GM19395 (cell line): ENCODE results near the gene CDH13.

ENCODE experiments used
- ATAC-seq: cut with Tn5 transposase; IDR thresholded peaks from one replicate; pipeline ENCODE4 v1.9.1; 2021; ENCODE audit warnings: mild to moderate bottlenecking, moderate library complexity; ENCODE audit not compliant: unreplicated experiment

The CDH13 gene

GRCh38 chr16:83579027-83579426 lies 952.3 kb downstream of the CDH13 start:
- ATAC-seq, result no peak

- no peak for ATAC-seq
These were observed 952.7 kb downstream of the CDH13 start for GRCh38 chr16:83579436-83579835.

GRCh38 chr16:83581082-83581481 lies 954.3 kb downstream of the CDH13 start:
- ATAC-seq, result peak; percentile 91

GRCh38 chr16:83581994-83582747 lies 955.4 kb downstream of the CDH13 start:
- ATAC-seq, result no peak

- no peak for ATAC-seq
These were observed 959.3 kb downstream of the CDH13 start for GRCh38 chr16:83586036-83586435.

- no peak for ATAC-seq
These were observed 959.9 kb downstream of the CDH13 start for GRCh38 chr16:83586461-83587200.

GRCh38 chr16:83587201-83587600 lies 960.4 kb downstream of the CDH13 start:
- no peak for ATAC-seq

GRCh38 chr16:83588070-83588469 lies 961.3 kb downstream of the CDH13 start:
- no peak for ATAC-seq

GRCh38 chr16:83589576-83589975 lies 962.8 kb downstream of the CDH13 start:
- no peak for ATAC-seq

- no peak for ATAC-seq
These were observed 966.0 kb downstream of the CDH13 start for GRCh38 chr16:83592778-83593177.

GRCh38 chr16:83599789-83600462 lies 973.2 kb downstream of the CDH13 start:
- no peak for ATAC-seq

GRCh38 chr16:83602761-83603722 lies 976.3 kb downstream of the CDH13 start:
- ATAC-seq, result no peak

GRCh38 chr16:83603723-83604570 lies 977.2 kb downstream of the CDH13 start:
- no peak for ATAC-seq

- ATAC-seq, result no peak
These were observed 979.8 kb downstream of the CDH13 start for GRCh38 chr16:83606486-83607030.

- ATAC-seq, result no peak
These were observed 982.4 kb downstream of the CDH13 start for GRCh38 chr16:83609178-83609577.

GRCh38 chr16:83615141-83615952 lies 988.6 kb downstream of the CDH13 start:
- ATAC-seq, result no peak

GRCh38 chr16:83615953-83616350 lies 989.2 kb downstream of the CDH13 start:
- no peak for ATAC-seq

GRCh38 chr16:83619381-83620150 lies 992.8 kb downstream of the CDH13 start:
- ATAC-seq, result no peak
